SK-N-SH (cell line): ENCODE results near the gene USP13. TPM values are rescaled to one million over a fixed set of nuclear protein-coding genes. Genes with fewer than 3 reads are reported as not detected.

Experiments
- CTCF ChIA-PET: fragments of 300-600, 350-600 bp; formaldehyde crosslinking; extraction: SDS; loops from one replicate; lab custom pipeline; 2021; lab: Yijun Ruan, JAX
- POLR2A ChIA-PET: fragments of 350-600 bp; sonication (Branson Sonifier 250); formaldehyde crosslinking; extraction: SDS; loops from one replicate; lab custom pipeline; 2020; ENCODE audit warnings: antibody characterized with exemption, inconsistent platforms; lab: Yijun Ruan, JAX
- DNase-seq: peaks from one replicate; pipeline ENCODE4 v3.0.0; 2012
- H2AFZ ChIP-seq: fragments of 200-600 bp; sonication (generic); 2 replicates; pipeline ENCODE4 v1.8.1; 2016; ENCODE audit warnings: antibody characterized with exemption, mild to moderate bottlenecking, low read depth
- H3F3A ChIP-seq: fragments of 200-600 bp; sonication (generic); replicated peaks from 2 replicates; pipeline ENCODE3; 2016; ENCODE audit warnings: antibody characterized with exemption, mild to moderate bottlenecking; ENCODE audit not compliant: insufficient read depth
- H3K27ac ChIP-seq, 2 experiments: fragments of 200-500 bp in 1 of 2; fragments of 200-600 bp in 1 of 2; sonication (Bioruptor generic) in 1 of 2; sonication (generic), shearing (Covaris generic) in 1 of 2; 2 replicates each; pipeline versions ENCODE4 v1.5.1 to v1.6.1; 2014 to 2016; ENCODE audit warnings: low read depth in 2 of 2, inconsistent platforms in 1 of 2, low read length in 1 of 2, mild to moderate bottlenecking in 1 of 2, mixed read lengths in 1 of 2
- H3K27me3 ChIP-seq: fragments of 200-600 bp; sonication (generic), shearing (Covaris generic); 2 replicates; pipeline ENCODE4 v1.6.1; 2016; ENCODE audit warnings: mixed run types; ENCODE audit not compliant: insufficient read depth
- H3K36me3 ChIP-seq, 2 experiments: fragments of 200-500 bp in 1 of 2; fragments of 200-600 bp in 1 of 2; sonication (Bioruptor generic) in 1 of 2; sonication (generic) in 1 of 2; replicated peaks in 1 of 2; 2 replicates each; pipeline versions ENCODE3 to v1.5.1; 2014 to 2016; ENCODE audit warnings: low read length in 1 of 2, mild to moderate bottlenecking in 1 of 2; ENCODE audit not compliant: insufficient read depth in 2 of 2, control insufficient read depth in 1 of 2
- H3K4me1 ChIP-seq, 2 experiments: fragments of 200-500 bp in 1 of 2; fragments of 200-600 bp in 1 of 2; sonication (Bioruptor generic) in 1 of 2; sonication (generic), shearing (Covaris generic) in 1 of 2; 2 replicates each; pipeline versions ENCODE4 v1.5.1 to v1.6.1; 2014 to 2016; ENCODE audit warnings: low read depth in 1 of 2, low read length in 1 of 2, mixed run types in 1 of 2; ENCODE audit not compliant: insufficient read depth in 2 of 2, control insufficient read depth in 1 of 2
- H3K4me2 ChIP-seq: fragments of 200-600 bp; sonication (generic), shearing (Covaris generic); 2 replicates; pipeline ENCODE4 v1.6.1; 2017; ENCODE audit warnings: mixed run types
- H3K4me3 ChIP-seq, 2 experiments: fragments of 200-500 bp in 1 of 2; fragments of 200-600 bp in 1 of 2; sonication (Bioruptor generic) in 1 of 2; sonication (generic), shearing (Covaris generic) in 1 of 2; 2 replicates each; pipeline versions ENCODE4 v1.5.1 to v1.8.1; 2014 to 2016; ENCODE audit warnings: low read depth in 2 of 2, inconsistent platforms in 1 of 2, low read length in 1 of 2, mild to moderate bottlenecking in 1 of 2, mixed read lengths in 1 of 2, moderate library complexity in 1 of 2
- H3K79me2 ChIP-seq: fragments of 200-600 bp; sonication (generic); 2 replicates; pipeline ENCODE4 v1.8.1; 2017; ENCODE audit warnings: mild to moderate bottlenecking; ENCODE audit not compliant: insufficient read depth
- H3K9ac ChIP-seq: fragments of 200-600 bp; sonication (generic); 2 replicates; pipeline ENCODE4 v1.6.1; 2017; ENCODE audit warnings: mixed run types
- H3K9me2 ChIP-seq: fragments of 200-600 bp; sonication (generic); 2 replicates; pipeline ENCODE4 v1.6.1; 2017; ENCODE audit warnings: mixed run types
- H3K9me3 ChIP-seq: fragments of 200-600 bp; sonication (generic); 2 replicates; pipeline ENCODE4 v1.6.1; 2017; ENCODE audit warnings: mixed run types, mild to moderate bottlenecking, moderate library complexity
- H4K20me1 ChIP-seq: fragments of 200-600 bp; sonication (generic); 2 replicates; pipeline ENCODE4 v1.6.1; 2017; ENCODE audit warnings: mild to moderate bottlenecking, mixed run types; ENCODE audit not compliant: insufficient read depth
- CTCF ChIP-seq: fragments of 200-600 bp; sonication (generic); IDR thresholded peaks from 2 replicates; pipeline ENCODE4 v1.6.1; 2017; ENCODE audit warnings: antibody characterized with exemption, mild to moderate bottlenecking, moderate library complexity
- EZH2phosphoT487 ChIP-seq: fragments of 200-600 bp; sonication (generic); IDR thresholded peaks from 2 replicates; pipeline ENCODE4 v1.6.1; 2017; ENCODE audit warnings: low read depth, mixed run types, mild to moderate bottlenecking, antibody characterized with exemption, moderate library complexity, borderline replicate concordance
- FOXM1 ChIP-seq: IDR thresholded peaks from 2 replicates; pipeline ENCODE4 v1.4.0; 2012; ENCODE audit warnings: low read depth, mild to moderate bottlenecking
- GATA2 ChIP-seq: sonication (generic); formaldehyde crosslinking; IDR thresholded peaks from 2 replicates; pipeline ENCODE4 v1.5.0; 2020; ENCODE audit warnings: mild to moderate bottlenecking, missing genetic modification reagents
- MEF2A ChIP-seq: IDR thresholded peaks from 2 replicates; pipeline ENCODE4 v1.4.0; 2012; ENCODE audit warnings: low read depth, borderline replicate concordance
- POLR2AphosphoS5 ChIP-seq: IDR thresholded peaks from 2 replicates; pipeline ENCODE4 v1.6.1; 2012; ENCODE audit warnings: low read depth, low read length
- REST ChIP-seq: IDR thresholded peaks from 2 replicates; pipeline ENCODE4 v1.6.1; 2012; ENCODE audit warnings: mild to moderate bottlenecking, low read depth, low read length, moderate library complexity
- RXRA ChIP-seq: IDR thresholded peaks from 2 replicates; pipeline ENCODE4 v1.4.0; 2012; ENCODE audit warnings: low read depth, mild to moderate bottlenecking, borderline replicate concordance
- SIN3A ChIP-seq: IDR thresholded peaks from 2 replicates; pipeline ENCODE4 v1.6.1; 2012; ENCODE audit warnings: low read depth, mild to moderate bottlenecking, low read length, moderate library complexity, borderline replicate concordance
- TAF1 ChIP-seq: IDR thresholded peaks from 2 replicates; pipeline ENCODE4 v1.6.1; 2012; ENCODE audit warnings: low read depth, mild to moderate bottlenecking, low read length, moderate library complexity, borderline replicate concordance
- USF2 ChIP-seq: fragments of 150-350 bp; IDR thresholded peaks from 2 replicates; pipeline ENCODE4 v1.6.1; 2017; ENCODE audit warnings: antibody characterized with exemption, low read length, low read depth, borderline replicate concordance
- ZBTB33 ChIP-seq: IDR thresholded peaks from 2 replicates; pipeline ENCODE4 v1.4.0; 2012; ENCODE audit warnings: low read depth, borderline replicate concordance
- WGBS: methylation state at CpG from one replicate; pipeline ENCODE4 v1.1.6; 2017; ENCODE audit warnings: low lambda C conversion rate; 5-methylcytosine and 5-hydroxymethylcytosine counted together
- polyA plus RNA-seq, 3 experiments: library from polyadenylated mRNA; depleted of rRNA; stranded (reverse); fragments of >200 nt; gene quantifications; 2 replicates each; pipeline ENCODE4 v1.2.3, GENCODE V29; 2012

The USP13 gene
- polyA plus RNA-seq, 1 of the 3 experiments (the other 2 are of a cell fraction), result 8.2 TPM

GRCh38 chr3:179658606-179659005 is 5.8 kb downstream of the USP13 start:
- peaks cover 4 to 6% of the 10 kb centered on the region in 2 experiments; a peak in 2 of 4 replicates for H3K4me1 ChIP-seq
- no peaks in the 10 kb centered on the region for H3K9me3 ChIP-seq
- H3F3A ChIP-seq, result peaks cover 15% of the 10 kb centered on the region
- POLR2A ChIA-PET, result no interaction called here
- peaks cover 0 to 7% of the 10 kb centered on the region in 2 experiments for H3K36me3 ChIP-seq
- H3K27me3 ChIP-seq, result no peaks in the 10 kb centered on the region
- no peak overlapping the region for H2AFZ ChIP-seq
- peaks cover 100% of the 10 kb centered on the region for H3K79me2 ChIP-seq
- TF ChIP-seq FOXM1 (no peak), POLR2AphosphoS5 (no peak), RXRA (no peak), TAF1 (no peak), SIN3A (no peak), MEF2A (no peak)
- no peak overlapping the region for H3K9ac ChIP-seq
- peaks cover 66% of the 10 kb centered on the region for H4K20me1 ChIP-seq
- DNase-seq, result no peak
- WGBS, result 100% methylated on average over 2 of the region's 2 CpGs
- no peak overlapping the region for H3K27ac ChIP-seq
- no peak overlapping the region for H3K4me3 ChIP-seq
- no peak overlapping the region for H3K4me2 ChIP-seq
- no peaks in the 10 kb centered on the region for H3K9me2 ChIP-seq
- CTCF ChIA-PET, result no interaction called here

GRCh38 chr3:179660872-179661271 is 8.0 kb downstream of the USP13 start:
- H4K20me1 ChIP-seq, result peaks cover 64% of the 10 kb centered on the region
- no peak overlapping the region for H3K4me2 ChIP-seq
- H3K9me2 ChIP-seq, result no peaks in the 10 kb centered on the region
- H3K4me3 ChIP-seq, result no peak overlapping the region
- WGBS, result 96% methylated on average over 3 of the region's 3 CpGs
- no peak for DNase-seq
- H3K9ac ChIP-seq, result no peak overlapping the region
- H3K4me1 ChIP-seq, result peaks cover 0 to under 1% of the 10 kb centered on the region in 2 experiments; a peak in 1 of 4 replicates
- TF ChIP-seq EZH2phosphoT487, result no peak
- TF ChIP-seq ZBTB33, result no peak
- no peak overlapping the region for H2AFZ ChIP-seq
- 0 out of 4 replicates have a peak overlapping the region, but pooled peaks of 1 of the 2 experiments have one; percentile 4 for H3K27ac ChIP-seq
- no peaks in the 10 kb centered on the region for H3K27me3 ChIP-seq
- peaks cover 0 to 7% of the 10 kb centered on the region in 2 experiments for H3K36me3 ChIP-seq
- ChIA-PET POLR2A (no interaction called here), CTCF (interaction anchor here (1.5 kb wide), 1 partner anchor 11 kb away, joined by 5 read pairs; no protein-coding TSS in a partner anchor)
- H3K79me2 ChIP-seq, result peaks cover 100% of the 10 kb centered on the region
- H3K9me3 ChIP-seq, result no peaks in the 10 kb centered on the region
- peaks cover 5% of the 10 kb centered on the region for H3F3A ChIP-seq

GRCh38 chr3:179661777-179662176 is 8.9 kb downstream of the USP13 start:
- WGBS, result 86% methylated on average over 4 of the region's 4 CpGs
- no peak overlapping the region for H2AFZ ChIP-seq
- TF ChIP-seq SIN3A, result no peak
- TF ChIP-seq REST, result no peak
- TF ChIP-seq USF2, result no peak
- TF ChIP-seq CTCF, result no peak
- TF ChIP-seq GATA2 (CRISPR knock-in tag), result no peak
- TF ChIP-seq, all 33 proteins: peak for 0
- Histone ChIP-seq H3K4me2 (no peak overlapping the region), H3K4me3 (no peak overlapping the region), H3K36me3 (peaks cover 0 to 4% of the 10 kb centered on the region in 2 experiments), H3K4me1 (peaks cover 5 to 9% of the 10 kb centered on the region in 2 experiments; a peak in 2 of 4 replicates), H3K27ac (no peak overlapping the region), H3K79me2 (peaks cover 100% of the 10 kb centered on the region), H3K9me3 (no peaks in the 10 kb centered on the region), H3K27me3 (no peaks in the 10 kb centered on the region), H3K9ac (no peak overlapping the region), H3F3A (peaks cover 5% of the 10 kb centered on the region), H3K9me2 (no peaks in the 10 kb centered on the region), H4K20me1 (peaks cover 66% of the 10 kb centered on the region)
- POLR2A ChIA-PET, result no interaction called here
- CTCF ChIA-PET, result interaction anchor here (0.6 to 1.5 kb wide), 3 partner anchors 12 to 691 kb away, joined by 3 to 5 read pairs (median 3); no protein-coding TSS in a partner anchor
- DNase-seq, result no peak
